ENCODE results near the gene TSSK6. TPM values are rescaled to one million over a fixed set of nuclear protein-coding genes. Genes with fewer than 3 reads are reported as not detected.

The TSSK6 gene
- 1.1 and 1.5 TPM in 2 replicates for total RNA-seq

GRCh38 chr19:19514881-19515641, at the start of gene TSSK6:
Gene TSSK6, minus strand, starts transcription at chr19:19515548. Its CDS starts 121 bp downstream, at chr19:19515427.

GRCh38 chr19:19538061-19538784, 22.9 kb upstream of the TSSK6 start, which contains the start of gene CILP2:
Gene CILP2, plus strand, starts transcription at chr19:19538265. Its CDS starts 85 bp downstream, at chr19:19538350.

DNA sequence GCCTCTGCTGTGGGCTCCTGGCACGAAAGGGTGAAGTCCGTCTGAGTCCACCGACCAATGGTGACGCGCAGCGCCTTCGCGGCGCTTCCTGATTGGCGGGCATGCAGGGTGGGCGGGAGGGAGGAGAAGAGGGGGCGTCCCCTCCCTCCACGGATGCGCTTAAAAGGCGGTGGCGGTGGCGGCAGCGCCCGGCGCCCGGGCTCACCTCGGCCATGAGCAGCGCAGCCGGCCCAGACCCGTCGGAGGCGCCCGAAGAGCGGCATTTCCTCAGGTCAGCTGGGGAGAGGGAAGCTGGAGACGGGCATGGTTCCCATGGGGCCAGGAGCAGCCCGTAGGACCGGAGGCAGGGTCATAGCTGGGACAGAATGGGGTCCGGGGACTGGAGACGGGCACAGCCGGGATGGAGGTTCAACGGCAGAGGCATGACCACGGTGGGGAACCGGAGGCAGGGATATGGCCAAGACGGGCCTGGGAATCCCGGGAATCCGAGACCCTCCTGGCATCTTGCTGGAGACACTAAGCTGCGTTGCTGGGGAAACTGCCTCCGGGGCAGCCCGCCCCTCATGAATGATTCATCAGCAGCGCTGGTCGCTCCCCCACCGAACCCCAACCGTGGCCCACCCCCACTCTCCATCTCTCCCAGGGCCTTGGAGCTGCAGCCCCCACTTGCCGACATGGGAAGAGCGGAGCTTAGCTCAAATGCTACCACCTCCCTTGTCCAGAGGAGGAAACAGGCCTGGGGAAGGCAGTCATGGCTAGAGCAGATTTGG, 13.6 kb upstream of the TSSK6 start, which contains the start of gene YJEFN3:
YJEFN3 (plus strand) TSS at position 191 of the 770 bp plus-strand sequence; CDS start at position 213, 22 bp downstream.

DNA sequence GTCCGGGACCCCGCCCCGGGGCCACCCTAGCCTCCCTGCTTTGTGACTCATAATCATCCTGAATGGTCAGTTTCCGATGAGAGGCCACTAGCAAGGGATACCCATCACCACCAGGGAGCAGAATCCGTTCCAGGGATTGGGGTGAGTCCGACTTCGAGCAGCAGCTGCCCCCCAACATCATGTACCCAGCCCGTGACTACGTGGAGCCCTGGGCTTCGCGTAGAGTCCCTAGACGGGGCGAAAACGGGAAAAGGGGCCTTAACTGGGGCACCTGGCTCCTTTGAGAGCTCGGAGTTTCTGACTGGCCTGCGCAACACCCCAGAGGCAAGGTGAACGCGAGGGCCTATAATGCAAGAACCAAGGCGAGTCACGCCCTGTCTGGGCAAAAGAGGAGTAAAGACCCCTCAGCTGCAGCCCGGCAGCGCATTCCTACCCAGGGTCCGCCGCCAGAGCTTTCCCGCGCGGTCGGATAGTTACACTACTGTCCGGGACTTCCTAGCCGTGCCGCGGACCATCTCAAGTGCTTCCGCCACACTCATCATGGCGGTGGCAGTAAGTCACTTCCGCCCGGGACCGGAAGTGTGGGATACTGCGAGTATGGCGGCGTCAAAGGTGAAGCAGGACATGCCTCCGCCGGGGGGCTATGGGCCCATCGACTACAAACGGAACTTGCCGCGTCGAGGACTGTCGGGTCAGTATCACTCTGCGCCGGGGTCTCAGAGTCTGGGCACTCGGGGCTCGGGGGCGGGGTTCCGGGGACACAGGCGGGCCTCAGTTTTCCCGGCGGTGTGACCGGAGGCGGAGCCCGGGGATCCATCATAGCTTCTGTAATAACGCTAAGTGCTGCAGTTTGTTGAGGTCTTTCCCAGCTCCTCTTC, 533 bp upstream of the TSSK6 start, which contains the start of gene NDUFA13:
NDUFA13 (plus strand) TSS at position 584 of the 878 bp plus-strand sequence; CDS start at position 598, 14 bp downstream.

Other genes starting within 250 kb of the TSSK6 start
- 0.53 and 0.75 TPM in 2 replicates for gene TM6SF2, start 242.2 kb downstream of the TSSK6 start, total RNA-seq
- 28.0 and 29.2 TPM in 2 replicates for gene SUGP1, start 195.0 kb downstream of the TSSK6 start, total RNA-seq
- 23.3 and 26.7 TPM in 2 replicates for gene MAU2, start 194.7 kb downstream of the TSSK6 start, total RNA-seq
- 53.9 and 55.1 TPM in 2 replicates for gene GATAD2A, start 109.9 kb downstream of the TSSK6 start, total RNA-seq
- gene NDUFA13, start 677 bp upstream of the TSSK6 start, total RNA-seq, result 312 and 424 TPM in 2 replicates
- 0.13 and 0.44 TPM in 2 replicates for gene YJEFN3, start 13.4 kb upstream of the TSSK6 start, total RNA-seq
- gene CILP2, start 22.7 kb upstream of the TSSK6 start, total RNA-seq, result under 0.01 TPM in 2 replicates
- 0.26 TPM in 1 of 2 replicates, not detected in the other for gene PBX4, start 103.1 kb upstream of the TSSK6 start, total RNA-seq
- 0.13 and 0.37 TPM in 2 replicates for gene LPAR2, start 112.7 kb upstream of the TSSK6 start, total RNA-seq
- 2.5 and 2.8 TPM in 2 replicates for gene GMIP, start 128.1 kb upstream of the TSSK6 start, total RNA-seq
- 23.8 and 27.3 TPM in 2 replicates for gene ATP13A1, start 148.1 kb upstream of the TSSK6 start, total RNA-seq
- 5.4 and 6.3 TPM in 2 replicates for gene ZNF101, start 153.3 kb upstream of the TSSK6 start, total RNA-seq
- gene ZNF14, start 217.6 kb upstream of the TSSK6 start, total RNA-seq, result 4.7 and 5.3 TPM in 2 replicates

All from aortic smooth muscle cell (primary cell).